OCI-LY3 (cell line): ENCODE results near the gene SPSB4.

Experiments
- H2AFZ ChIP-seq: fragments of 200-600, 300-600 bp; shearing (Covaris generic); 2 replicates; pipeline ENCODE4 v1.6.0; 2014; ENCODE audit warnings: antibody characterized with exemption, low read depth, low read length
- H3K27ac ChIP-seq: fragments of 200-600, 300-600 bp; sonication (generic); 2 replicates; pipeline ENCODE4 v1.5.1; 2014; ENCODE audit warnings: mild to moderate bottlenecking, low read length, moderate library complexity, mixed read lengths
- H3K27me3 ChIP-seq: fragments of 200-600, 300-600 bp; sonication (generic); 2 replicates; pipeline ENCODE4 v1.6.1; 2014; ENCODE audit warnings: low read depth, low read length, mixed read lengths
- H3K36me3 ChIP-seq: fragments of 200-600, 300-600 bp; sonication (generic); replicated peaks from 2 replicates; pipeline ENCODE3; 2014; ENCODE audit warnings: low read depth, low read length, mixed read lengths
- H3K4me1 ChIP-seq: fragments of 300-600, 200-600 bp; sonication (generic); 2 replicates; pipeline ENCODE4 v1.6.1; 2014; ENCODE audit warnings: low read length, mixed read lengths
- H3K4me2 ChIP-seq: fragments of 200-600, 300-600 bp; sonication (generic); 2 replicates; pipeline ENCODE4 v1.6.1; 2014; ENCODE audit warnings: low read length, mixed read lengths
- H3K4me3 ChIP-seq: fragments of 300-600, 200-600 bp; sonication (generic); 2 replicates; pipeline ENCODE4 v1.5.1; 2014; ENCODE audit warnings: antibody characterized with exemption, mild to moderate bottlenecking, low read length, moderate library complexity
- H3K79me2 ChIP-seq: fragments of 300-600, 200-600 bp; shearing (Covaris generic); 2 replicates; pipeline ENCODE4 v1.6.1; 2014; ENCODE audit warnings: mild to moderate bottlenecking, low read length, mixed read lengths
- H3K9ac ChIP-seq: fragments of 300-600, 200-600 bp; shearing (Covaris generic); 2 replicates; pipeline ENCODE4 v1.6.0; 2014; ENCODE audit warnings: mild to moderate bottlenecking, low read length, moderate library complexity
- H3K9me3 ChIP-seq: fragments of 200-600, 300-600 bp; shearing (Covaris generic); 2 replicates; pipeline ENCODE4 v1.6.1; 2014; ENCODE audit warnings: low read length, mixed read lengths; ENCODE audit not compliant: insufficient read depth
- H4K20me1 ChIP-seq: fragments of 200-600, 300-600 bp; sonication (generic); 2 replicates; pipeline ENCODE4 v1.6.1; 2016; ENCODE audit warnings: low read length, mixed read lengths; ENCODE audit not compliant: insufficient read depth
- CTCF ChIP-seq: fragments of 200-600, 300-600 bp; sonication (generic); IDR thresholded peaks from 2 replicates; pipeline ENCODE4 v1.5.1; 2014; ENCODE audit warnings: antibody characterized with exemption, low read length, low read depth
- EZH2phosphoT487 ChIP-seq: fragments of 200-600 bp; shearing (Covaris generic); IDR thresholded peaks from 2 replicates; pipeline ENCODE4 v1.6.1; 2018; ENCODE audit warnings: antibody characterized with exemption, mixed run types, low read depth

SPSB4 gene

GRCh38 chr3:141122455-141123030 is 71.4 kb downstream of the SPSB4 start:
- Histone ChIP-seq H3K9me3 (no peaks in the 10 kb centered on the region), H3K4me3 (no peak overlapping the region), H3K27me3 (no peaks in the 10 kb centered on the region), H3K36me3 (no peaks in the 10 kb centered on the region), H2AFZ (no peak overlapping the region), H3K79me2 (no peaks in the 10 kb centered on the region), H3K4me2 (no peak overlapping the region), H3K27ac (no peak overlapping the region), H3K9ac (no peak overlapping the region), H3K4me1 (no peaks in the 10 kb centered on the region), H4K20me1 (no peaks in the 10 kb centered on the region)
- TF ChIP-seq EZH2phosphoT487 (no peak), CTCF (no peak)

GRCh38 chr3:141123677-141124410 is 72.7 kb downstream of the SPSB4 start:
- no peak overlapping the region for H3K4me2 ChIP-seq
- no peaks in the 10 kb centered on the region for H3K4me1 ChIP-seq
- H4K20me1 ChIP-seq: no peaks in the 10 kb centered on the region
- H3K9ac ChIP-seq: no peak overlapping the region
- TF ChIP-seq CTCF (no peak), EZH2phosphoT487 (no peak)
- H2AFZ ChIP-seq: no peak overlapping the region
- no peak overlapping the region for H3K27ac ChIP-seq
- H3K27me3 ChIP-seq: no peaks in the 10 kb centered on the region
- H3K36me3 ChIP-seq: no peaks in the 10 kb centered on the region
- no peaks in the 10 kb centered on the region for H3K79me2 ChIP-seq
- H3K4me3 ChIP-seq: no peak overlapping the region
- H3K9me3 ChIP-seq: no peaks in the 10 kb centered on the region

- H3K27me3 ChIP-seq: no peaks in the 10 kb centered on the region
- no peaks in the 10 kb centered on the region for H3K79me2 ChIP-seq
- H3K36me3 ChIP-seq: no peaks in the 10 kb centered on the region
- H3K4me3 ChIP-seq: no peak overlapping the region
- H3K9me3 ChIP-seq: no peaks in the 10 kb centered on the region
- H3K27ac ChIP-seq: no peak overlapping the region
- no peak overlapping the region for H2AFZ ChIP-seq
- H3K4me2 ChIP-seq: no peak overlapping the region
- no peak overlapping the region for H3K9ac ChIP-seq
- TF ChIP-seq EZH2phosphoT487 (no peak), CTCF (no peak)
- H4K20me1 ChIP-seq: no peaks in the 10 kb centered on the region
- H3K4me1 ChIP-seq: no peaks in the 10 kb centered on the region
These were observed 73.6 kb downstream of the SPSB4 start for GRCh38 chr3:141124715-141125114.

- no peaks in the 10 kb centered on the region for H3K79me2 ChIP-seq
- no peak overlapping the region for H3K27ac ChIP-seq
- H3K4me3 ChIP-seq: no peak overlapping the region
- no peak overlapping the region for H3K9ac ChIP-seq
- H3K4me2 ChIP-seq: no peak overlapping the region
- H3K4me1 ChIP-seq: no peaks in the 10 kb centered on the region
- no peaks in the 10 kb centered on the region for H3K9me3 ChIP-seq
- H3K27me3 ChIP-seq: 0 out of 2 replicates have a peak, but pooled peaks cover 3% of the 10 kb centered on the region
- no peak overlapping the region for H2AFZ ChIP-seq
- H4K20me1 ChIP-seq: no peaks in the 10 kb centered on the region
- H3K36me3 ChIP-seq: no peaks in the 10 kb centered on the region
- TF ChIP-seq EZH2phosphoT487: no peak
- TF ChIP-seq CTCF: no peak
These were observed 74.2 kb downstream of the SPSB4 start for GRCh38 chr3:141125351-141125750.
